Cardiac fibroblast (primary cell): ENCODE data around the gene FAM163B.

Source experiments
- DNase-seq, 2 donors: peaks; one replicate each; pipeline versions ENCODE4 v3.0.0 to v3.0.0-alpha.2; 2010; ENCODE audit warnings: low read depth in 2 of 2
- H3K4me3 ChIP-seq, 2 donors: replicated peaks in 1 of 2; 1 replicate in 1 of 2; 2 replicates in 1 of 2; pipeline ENCODE4 v1.5.1; 2011; ENCODE audit warnings: low read depth in 2 of 2, low read length in 2 of 2, mild to moderate bottlenecking in 2 of 2, moderate library complexity in 1 of 2
- CTCF ChIP-seq: IDR thresholded peaks from one replicate; pipeline ENCODE4 v1.5.1; 2011; ENCODE audit warnings: low read depth, mild to moderate bottlenecking, low read length, inconsistent platforms

Gene FAM163B

GRCh38 chr9:133650026-133650425 is 40.8 kb upstream of the FAM163B start:
- no peak for DNase-seq
- no peak overlapping the region for H3K4me3 ChIP-seq
- TF ChIP-seq CTCF, result no peak

- H3K4me3 ChIP-seq, result no peak overlapping the region
- DNase-seq, result no peak
- TF ChIP-seq CTCF, result no peak
These were observed 40.0 kb upstream of the FAM163B start for GRCh38 chr9:133649194-133649593.

GRCh38 chr9:133647765-133648469 is 38.7 kb upstream of the FAM163B start:
- DNase-seq, result no peak
- no peak for TF ChIP-seq CTCF
- H3K4me3 ChIP-seq, result no peak overlapping the region

- no peak for TF ChIP-seq CTCF
- no peak overlapping the region for H3K4me3 ChIP-seq
- DNase-seq, result no peak
These were observed 38.0 kb upstream of the FAM163B start for GRCh38 chr9:133647148-133647547.

- TF ChIP-seq CTCF, result no peak
- DNase-seq, result no peak
- no peak overlapping the region for H3K4me3 ChIP-seq
These were observed 36.0 kb upstream of the FAM163B start for GRCh38 chr9:133645021-133645765.

- H3K4me3 ChIP-seq, result no peak overlapping the region
- DNase-seq, result no peak
- TF ChIP-seq CTCF, result no peak
These were observed 35.0 kb upstream of the FAM163B start for GRCh38 chr9:133643978-133644760.
